KMS-11 (cell line): ENCODE data around the gene LINS1.

Experiments
- H2AFZ ChIP-seq: fragments of 200-600 bp; sonication (generic); 2 replicates; pipeline ENCODE4 v1.6.1; 2016; ENCODE audit warnings: antibody characterized with exemption, mixed run types, low read depth
- H3K27ac ChIP-seq: fragments of 200-600 bp; sonication (generic); 2 replicates; pipeline ENCODE4 v1.6.1; 2016; ENCODE audit warnings: mild to moderate bottlenecking, mixed run types
- H3K27me3 ChIP-seq: fragments of 200-600 bp; sonication (generic); 2 replicates; pipeline ENCODE4 v1.6.1; 2017; ENCODE audit warnings: mild to moderate bottlenecking, low read depth, mixed run types, moderate library complexity; ENCODE audit not compliant: insufficient read depth
- H3K36me3 ChIP-seq: fragments of 200-600 bp; sonication (generic); 2 replicates; pipeline ENCODE4 v1.6.1; 2017; ENCODE audit warnings: mild to moderate bottlenecking, mixed run types; ENCODE audit not compliant: insufficient read depth
- H3K4me1 ChIP-seq: fragments of 200-600 bp; sonication (generic); 2 replicates; pipeline ENCODE4 v1.6.1; 2016; ENCODE audit warnings: mild to moderate bottlenecking, low read depth, mixed run types; ENCODE audit not compliant: poor library complexity, severe bottlenecking
- H3K4me2 ChIP-seq: fragments of 200-600 bp; sonication (generic); 2 replicates; pipeline ENCODE4 v1.7.0; 2016; ENCODE audit warnings: mild to moderate bottlenecking, mixed run types
- H3K4me3 ChIP-seq: fragments of 200-600 bp; sonication (generic); IDR thresholded peaks from 2 replicates; pipeline ENCODE4 v1.6.1; 2017; ENCODE audit warnings: low read depth, low read length, mixed read lengths; ENCODE audit not compliant: insufficient read depth
- H3K79me2 ChIP-seq: fragments of 200-600 bp; sonication (generic); 2 replicates; pipeline ENCODE4 v1.6.1; 2016; ENCODE audit warnings: low read depth, mixed run types; ENCODE audit not compliant: insufficient read depth
- H3K9ac ChIP-seq: fragments of 200-600 bp; sonication (generic); 2 replicates; pipeline ENCODE4 v1.6.1; 2016; ENCODE audit warnings: mild to moderate bottlenecking, mixed run types
- H4K20me1 ChIP-seq: fragments of 200-600 bp; sonication (generic); 2 replicates; pipeline ENCODE4 v1.6.1; 2016; ENCODE audit warnings: mild to moderate bottlenecking, mixed run types; ENCODE audit not compliant: insufficient read depth
- CTCF ChIP-seq: fragments of 200-600 bp; sonication (generic); conservative IDR thresholded peaks from 2 replicates; pipeline ENCODE4 v1.6.1; 2017; ENCODE audit warnings: low read depth, mild to moderate bottlenecking, antibody characterized with exemption, low read length, moderate library complexity, mixed read lengths

Gene LINS1

DNA sequence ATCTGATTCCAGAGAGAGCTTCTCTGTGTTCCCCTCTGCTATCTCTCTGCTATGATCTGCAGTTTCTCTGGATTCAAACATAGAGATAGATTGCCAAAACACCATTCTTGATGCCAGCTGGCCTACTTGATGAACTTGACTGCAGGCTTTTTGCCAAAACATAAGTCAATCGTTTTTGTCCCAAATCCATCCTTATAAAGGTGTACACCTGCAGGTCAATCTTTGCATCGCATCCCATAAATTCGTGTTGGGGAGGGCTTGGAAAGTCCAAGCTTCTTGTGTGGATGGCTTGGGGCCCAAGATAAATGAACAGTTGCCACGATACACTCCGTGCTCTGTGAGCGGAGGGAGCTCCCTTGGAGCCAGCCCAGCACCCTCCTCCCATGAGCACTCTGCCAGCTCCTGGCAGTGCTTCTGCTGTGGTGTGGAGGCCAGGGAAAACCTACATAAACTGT, 75.9 kb downstream of the LINS1 start:
- H3K4me2 ChIP-seq, result no peak overlapping the region
- TF ChIP-seq CTCF, result no peak
- H3K36me3 ChIP-seq, result no peaks in the 10 kb centered on the region
- no peaks in the 10 kb centered on the region for H3K27me3 ChIP-seq
- no peaks in the 10 kb centered on the region for H3K79me2 ChIP-seq
- H3K4me3 ChIP-seq, result no peak overlapping the region
- no peaks in the 10 kb centered on the region for H3K4me1 ChIP-seq
- no peaks in the 10 kb centered on the region for H4K20me1 ChIP-seq
- no peak overlapping the region for H3K27ac ChIP-seq
- H2AFZ ChIP-seq, result no peak overlapping the region
- H3K9ac ChIP-seq, result no peak overlapping the region

- H4K20me1 ChIP-seq, result no peaks in the 10 kb centered on the region
- H3K27me3 ChIP-seq, result no peaks in the 10 kb centered on the region
- H3K4me2 ChIP-seq, result no peak overlapping the region
- no peaks in the 10 kb centered on the region for H3K4me1 ChIP-seq
- no peak overlapping the region for H3K4me3 ChIP-seq
- no peak for TF ChIP-seq CTCF
- H3K79me2 ChIP-seq, result no peaks in the 10 kb centered on the region
- H2AFZ ChIP-seq, result no peak overlapping the region
- H3K36me3 ChIP-seq, result no peaks in the 10 kb centered on the region
- H3K27ac ChIP-seq, result no peak overlapping the region
- no peak overlapping the region for H3K9ac ChIP-seq
These were observed 76.5 kb downstream of the LINS1 start for GRCh38 chr15:100525436-100525835.

GRCh38 chr15:100524326-100524725, 77.7 kb downstream of the LINS1 start:
- Histone ChIP-seq H3K4me3 (no peak overlapping the region), H2AFZ (no peak overlapping the region), H3K27me3 (no peaks in the 10 kb centered on the region), H4K20me1 (no peaks in the 10 kb centered on the region), H3K36me3 (no peaks in the 10 kb centered on the region), H3K9ac (no peak overlapping the region), H3K4me1 (no peaks in the 10 kb centered on the region), H3K79me2 (no peaks in the 10 kb centered on the region), H3K4me2 (no peak overlapping the region), H3K27ac (no peak overlapping the region)
- TF ChIP-seq CTCF, result no peak

DNA sequence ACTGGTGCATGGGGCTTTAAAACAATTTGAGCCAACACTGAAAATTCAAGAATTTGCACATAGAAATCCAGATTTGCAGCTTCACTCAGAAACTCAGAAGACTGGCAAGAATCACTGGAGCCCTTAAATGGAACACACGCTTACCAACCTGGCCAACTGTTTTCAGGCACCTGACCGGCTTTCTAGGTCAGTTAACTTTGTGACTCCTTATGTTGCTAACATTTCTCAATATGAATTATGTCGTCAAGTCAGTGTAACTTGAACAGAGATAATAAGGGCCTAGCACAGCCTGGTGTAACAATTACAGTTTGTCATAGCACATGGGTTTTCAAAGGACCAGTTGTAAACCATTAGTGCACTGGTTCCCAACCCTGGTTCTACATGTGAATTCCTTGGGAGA, 80.1 kb downstream of the LINS1 start:
- H3K27ac ChIP-seq, result no peak overlapping the region
- H4K20me1 ChIP-seq, result no peaks in the 10 kb centered on the region
- H3K4me3 ChIP-seq, result no peak overlapping the region
- no peak overlapping the region for H3K4me2 ChIP-seq
- H3K79me2 ChIP-seq, result no peaks in the 10 kb centered on the region
- H2AFZ ChIP-seq, result no peak overlapping the region
- no peak overlapping the region for H3K9ac ChIP-seq
- no peaks in the 10 kb centered on the region for H3K36me3 ChIP-seq
- no peak for TF ChIP-seq CTCF
- H3K27me3 ChIP-seq, result no peaks in the 10 kb centered on the region
- H3K4me1 ChIP-seq, result no peaks in the 10 kb centered on the region
